ENCODE results near the gene RYR2.

DNA sequence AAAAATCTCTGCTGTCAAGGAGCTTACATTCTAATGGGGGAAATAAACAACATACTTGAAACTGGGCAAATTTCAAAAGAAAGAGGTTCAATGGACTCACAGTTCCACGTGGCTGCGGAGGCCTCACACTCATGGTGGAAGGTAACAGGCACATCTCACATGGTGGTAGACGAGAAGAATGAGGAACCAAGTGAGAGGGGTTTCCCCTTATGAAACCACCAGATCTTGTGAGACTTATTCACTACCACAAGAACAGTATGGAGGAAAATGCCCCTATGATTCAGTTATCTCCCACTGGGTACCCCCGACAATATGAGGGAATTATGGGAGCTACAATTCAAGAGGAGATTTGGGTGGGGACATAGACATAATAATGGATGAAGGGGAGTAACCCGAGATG is 622.4 kb downstream of the RYR2 start:
- TF ChIP-seq, protein P1, sequence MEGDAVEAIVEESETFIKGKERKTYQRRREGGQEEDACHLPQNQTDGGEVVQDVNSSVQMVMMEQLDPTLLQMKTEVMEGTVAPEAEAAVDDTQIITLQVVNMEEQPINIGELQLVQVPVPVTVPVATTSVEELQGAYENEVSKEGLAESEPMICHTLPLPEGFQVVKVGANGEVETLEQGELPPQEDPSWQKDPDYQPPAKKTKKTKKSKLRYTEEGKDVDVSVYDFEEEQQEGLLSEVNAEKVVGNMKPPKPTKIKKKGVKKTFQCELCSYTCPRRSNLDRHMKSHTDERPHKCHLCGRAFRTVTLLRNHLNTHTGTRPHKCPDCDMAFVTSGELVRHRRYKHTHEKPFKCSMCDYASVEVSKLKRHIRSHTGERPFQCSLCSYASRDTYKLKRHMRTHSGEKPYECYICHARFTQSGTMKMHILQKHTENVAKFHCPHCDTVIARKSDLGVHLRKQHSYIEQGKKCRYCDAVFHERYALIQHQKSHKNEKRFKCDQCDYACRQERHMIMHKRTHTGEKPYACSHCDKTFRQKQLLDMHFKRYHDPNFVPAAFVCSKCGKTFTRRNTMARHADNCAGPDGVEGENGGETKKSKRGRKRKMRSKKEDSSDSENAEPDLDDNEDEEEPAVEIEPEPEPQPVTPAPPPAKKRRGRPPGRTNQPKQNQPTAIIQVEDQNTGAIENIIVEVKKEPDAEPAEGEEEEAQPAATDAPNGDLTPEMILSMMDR (IDR thresholded peaks at IDR 0.05): no peak
- TF ChIP-seq POLR2A (IDR thresholded peaks at IDR 0.05) (no peak), POLR2AphosphoS5 (IDR thresholded peaks at IDR 0.05) (no peak)

All from suprapubic skin (tissue), 4 donors.